CD4-positive, alpha-beta T cell (primary cell): ENCODE data around the gene DEXI. TPM values are rescaled to one million over a fixed set of nuclear protein-coding genes. Genes with fewer than 3 reads are reported as not detected.
"Not testable (repeated sequence)": the region's sequence is repeated elsewhere in the genome, so short reads cannot be mapped to it uniquely, and the experiment has no call there.

Experiments
- ATAC-seq: fragments of 200-7000 bp; cut with Tn5 transposase; one replicate; pipeline ENCODE4 v1.10.0; 2022; ENCODE audit warnings: mild to moderate bottlenecking; ENCODE audit not compliant: poor library complexity
- CTCF ChIA-PET: fragments of 350-600 bp; sonication (Branson Sonifier 250); formaldehyde crosslinking; loops from one replicate; lab custom pipeline; 2021; ENCODE audit warnings: antibody characterized with exemption, inconsistent platforms; lab: Charles Lee
- POLR2A ChIA-PET: fragments of 350-600 bp; sonication (Branson Sonifier 250); formaldehyde crosslinking; loops from one replicate; lab custom pipeline; 2021; ENCODE audit warnings: antibody characterized with exemption, inconsistent platforms; lab: Charles Lee
- DNase-seq, 14 experiments: peaks; one replicate each; pipeline ENCODE4 v3.0.0-alpha.2; 2013 to 2020; ENCODE audit warnings: mixed read lengths in 2 of 14
- H3K27ac ChIP-seq, 2 donors: one replicate each; pipeline versions ENCODE4 v1.5.1 to v1.7.0; 2013; ENCODE audit warnings: low read length in 2 of 2, low read depth in 1 of 2, mild to moderate bottlenecking in 1 of 2
- H3K27me3 ChIP-seq, 2 experiments: 1 replicate in 1 of 2; 2 replicates in 1 of 2; pipeline versions ENCODE4 v1.6.1 to v1.7.0; 2013; ENCODE audit warnings: low read length in 2 of 2, control low read depth in 1 of 2, mild to moderate bottlenecking in 1 of 2, moderate library complexity in 1 of 2; ENCODE audit not compliant: insufficient read depth in 2 of 2, control insufficient read depth in 1 of 2
- H3K36me3 ChIP-seq: one replicate; pipeline ENCODE4 v1.6.1; 2013; ENCODE audit warnings: low read length, control low read depth; ENCODE audit not compliant: insufficient read depth
- H3K4me1 ChIP-seq: one replicate; pipeline ENCODE4 v1.6.1; 2013; ENCODE audit warnings: low read length, control low read depth; ENCODE audit not compliant: insufficient read depth
- H3K4me3 ChIP-seq: one replicate; pipeline ENCODE4 v1.5.1; 2013; ENCODE audit warnings: mild to moderate bottlenecking, low read length, moderate library complexity
- H3K9me3 ChIP-seq, 2 experiments: 1 replicate in 1 of 2; 2 replicates in 1 of 2; pipeline versions ENCODE4 v1.6.1 to v1.7.0; 2013; ENCODE audit warnings: low read length in 2 of 2, mild to moderate bottlenecking in 2 of 2, control low read depth in 1 of 2, moderate library complexity in 1 of 2; ENCODE audit not compliant: control insufficient read depth in 1 of 2, insufficient read depth in 1 of 2
- H3K27ac Mint-ChIP-seq: one replicate; pipeline ENCODE4 v1.8.0; 2020; ENCODE audit warnings: mixed read lengths
- H3K27me3 Mint-ChIP-seq: one replicate; pipeline ENCODE4 v1.8.0; 2021; ENCODE audit warnings: mixed read lengths
- H3K36me3 Mint-ChIP-seq: one replicate; pipeline ENCODE4 v1.8.0; 2021; ENCODE audit warnings: low read depth, mixed read lengths
- H3K4me1 Mint-ChIP-seq: one replicate; pipeline ENCODE4 v1.8.0; 2021; ENCODE audit warnings: low read depth, mixed read lengths
- H3K4me3 Mint-ChIP-seq: one replicate; pipeline ENCODE4 v1.8.0; 2020; ENCODE audit warnings: mild to moderate bottlenecking, mixed read lengths
- H3K9me3 Mint-ChIP-seq: one replicate; pipeline ENCODE4 v1.8.0; 2020; ENCODE audit warnings: mixed read lengths
- CTCF ChIP-seq: fragments of 200-600 bp; IDR thresholded peaks from one replicate; pipeline ENCODE4 v1.8.0; 2022; ENCODE audit warnings: antibody characterized with exemption, mild to moderate bottlenecking
- intact Hi-C, 2 experiments: fragments of 100-400 bp; cut with DNase I in 1 of 2; cut with micrococcal nuclease in 1 of 2; formaldehyde crosslinking; loops; one replicate each; pipeline versions ENCODE4 v1.15.1 to v1.9.0; 2023 to 2025; cut with DNase I, micrococcal nuclease
- total RNA-seq, 174 experiments: library from RNA in 2 of 174; stranded (reverse) in 2 of 174; gene quantifications; one replicate each; pipeline ENCODE4 v1.2.3 and lab custom pipeline; 2021 to 2026

The DEXI gene
- total RNA-seq, 2 experiments from 2014 or later: 5.8 to 7.2 TPM

- peaks cover 32% of the 10 kb centered on the region for H3K36me3 ChIP-seq
- DNase-seq (no peak), ATAC-seq (no peak)
- H3K4me3 ChIP-seq: no peak overlapping the region
- no peak overlapping the region for H3K27ac ChIP-seq
- peaks cover 0 to under 1% of the 10 kb centered on the region in 2 experiments for H3K9me3 ChIP-seq
- Mint-ChIP-seq H3K4me3 (no peak overlapping the region), H3K27me3 (no peaks in the 10 kb centered on the region), H3K36me3 (peaks cover 74% of the 10 kb centered on the region), H3K27ac (no peak overlapping the region), H3K4me1 (peaks cover 26% of the 10 kb centered on the region), H3K9me3 (no peaks in the 10 kb centered on the region)
- ChIA-PET CTCF (no interaction called here), POLR2A (no interaction called here)
- H3K27me3 ChIP-seq: no peaks in the 10 kb centered on the region
- H3K4me1 ChIP-seq: peaks cover 19% of the 10 kb centered on the region
- TF ChIP-seq CTCF: no peak
- intact Hi-C loops: no loop called here
Observed at GRCh38 chr16:10931134-10931533, 11.1 kb downstream of the DEXI start.

- Histone ChIP-seq H3K36me3 (peaks cover 36% of the 10 kb centered on the region), H3K9me3 (peaks cover 0 to 4% of the 10 kb centered on the region in 2 experiments), H3K4me3 (no peak overlapping the region), H3K4me1 (peaks cover 19% of the 10 kb centered on the region), H3K27ac (no peak overlapping the region), H3K27me3 (no peaks in the 10 kb centered on the region)
- Mint-ChIP-seq H3K9me3 (no peaks in the 10 kb centered on the region), H3K4me3 (no peak overlapping the region), H3K36me3 (peaks cover 74% of the 10 kb centered on the region), H3K27ac (no peak overlapping the region), H3K4me1 (peaks cover 21% of the 10 kb centered on the region), H3K27me3 (no peaks in the 10 kb centered on the region)
- DNase-seq: no peak
- POLR2A ChIA-PET: no interaction called here
- ATAC-seq: no peak
- intact Hi-C loops: no loop called here
- CTCF ChIA-PET: no interaction called here
- TF ChIP-seq CTCF: no peak
Observed at GRCh38 chr16:10930755-10931093, 11.5 kb downstream of the DEXI start.

- no peak overlapping the region for H3K27ac Mint-ChIP-seq
- DNase-seq (no peak), ATAC-seq (no peak)
- peaks cover 0 to 6% of the 10 kb centered on the region in 2 experiments for H3K9me3 ChIP-seq
- H3K9me3 Mint-ChIP-seq: no peaks in the 10 kb centered on the region
- H3K36me3 Mint-ChIP-seq: peaks cover 74% of the 10 kb centered on the region
- H3K4me3 ChIP-seq: no peak overlapping the region
- TF ChIP-seq CTCF: no peak
- no peak overlapping the region for H3K27ac ChIP-seq
- peaks cover 15% of the 10 kb centered on the region for H3K4me1 Mint-ChIP-seq
- POLR2A ChIA-PET: no interaction called here
- H3K4me1 ChIP-seq: peaks cover 19% of the 10 kb centered on the region
- CTCF ChIA-PET: no interaction called here
- H3K36me3 ChIP-seq: peaks cover 42% of the 10 kb centered on the region
- no peak overlapping the region for H3K4me3 Mint-ChIP-seq
- H3K27me3 ChIP-seq: no peaks in the 10 kb centered on the region
- no peaks in the 10 kb centered on the region for H3K27me3 Mint-ChIP-seq
- intact Hi-C loops: no loop called here
Observed at GRCh38 chr16:10929853-10930754, 12.2 kb downstream of the DEXI start.

- Histone ChIP-seq H3K4me1 (peaks cover 11% of the 10 kb centered on the region), H3K36me3 (peaks cover 48% of the 10 kb centered on the region)
- H3K9me3 ChIP-seq, ATAC-seq, H3K27me3 ChIP-seq, H3K4me3 Mint-ChIP-seq, H3K9me3 Mint-ChIP-seq, POLR2A ChIA-PET, H3K27ac ChIP-seq, DNase-seq, H3K27ac Mint-ChIP-seq, H3K27me3 Mint-ChIP-seq, intact Hi-C loops, H3K4me3 ChIP-seq, CTCF ChIA-PET: not testable (repeated sequence)
- Mint-ChIP-seq H3K4me1 (peaks cover 11% of the 10 kb centered on the region), H3K36me3 (peaks cover 79% of the 10 kb centered on the region)
Observed at GRCh38 chr16:10929097-10929496, 13.2 kb downstream of the DEXI start.
